Stimulated activated CD8-positive, alpha-beta memory T cell treated with anti-CD3 and anti-CD28 coated beads, Interleukin-15, amount 100 ng/mL, for 1 hour (primary cell): ENCODE measurements around the gene ABCC4.
"Not testable (repeated sequence)": the region's sequence is repeated elsewhere in the genome, so short reads cannot be mapped to it uniquely, and the experiment has no call there.

Experiments used
- DNase-seq: peaks from one replicate; pipeline ENCODE4 v3.0.0-alpha.2; 2020; ENCODE audit warnings: low read depth

Gene ABCC4

GRCh38 chr13:95226932-95227695 lies 74.1 kb downstream of the ABCC4 start:
- DNase-seq, result no peak

DNA sequence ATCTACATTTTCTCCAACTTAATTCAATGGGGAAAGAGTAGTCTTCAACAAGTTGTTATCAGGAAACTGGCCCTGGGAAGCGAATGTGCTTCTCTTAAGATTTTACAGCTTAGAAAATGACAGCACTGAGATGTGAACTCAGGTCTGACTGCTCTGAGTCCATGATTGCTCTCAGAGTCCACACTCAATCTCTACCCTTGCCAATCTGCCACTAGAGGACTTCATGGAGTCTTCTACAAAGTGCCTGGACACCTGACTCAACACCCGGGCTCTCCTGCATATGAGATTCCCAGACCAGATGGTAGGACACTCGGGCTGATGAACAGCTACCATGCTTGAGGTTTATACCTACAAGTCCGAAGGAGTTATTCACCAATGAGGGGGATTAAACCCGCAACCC lies 74.8 kb downstream of the ABCC4 start:
- no peak for DNase-seq

DNA sequence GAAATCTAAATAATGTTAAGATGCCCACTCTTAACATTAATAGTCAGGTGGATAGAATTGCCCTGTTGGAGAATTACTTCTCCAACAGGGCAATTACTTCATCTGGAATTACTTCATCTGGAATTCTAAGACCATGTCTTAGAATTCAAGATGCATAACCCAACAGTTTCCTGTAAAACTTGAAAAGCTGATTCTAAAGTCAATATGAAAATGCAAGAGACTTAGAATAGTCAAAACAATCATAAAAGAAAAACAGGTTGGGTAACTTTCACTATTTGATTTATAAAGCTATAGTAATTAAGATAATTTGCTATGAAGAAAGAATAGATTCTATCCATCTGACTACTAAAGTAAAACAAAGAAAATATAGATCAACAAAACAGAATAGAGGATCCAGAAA lies 75.2 kb downstream of the ABCC4 start:
- DNase-seq, result no peak

DNA sequence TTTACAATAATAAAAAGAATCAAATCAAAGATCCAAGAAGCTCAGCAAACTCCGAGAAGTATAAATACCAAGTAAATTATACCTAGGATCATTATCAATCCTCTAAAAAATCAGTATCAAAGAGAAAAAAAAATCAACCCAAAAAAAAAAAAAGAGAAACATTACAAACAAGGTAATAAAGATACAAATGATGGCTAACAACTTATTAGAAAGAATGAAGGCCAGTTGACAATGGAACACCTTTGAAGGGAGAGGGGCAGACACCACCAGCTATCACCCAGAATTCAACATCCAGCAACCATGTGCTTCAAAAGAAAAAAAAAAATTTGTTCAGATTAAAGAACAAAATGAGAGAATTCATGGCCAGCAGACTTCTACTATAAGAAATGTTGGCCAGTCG lies 77.2 kb downstream of the ABCC4 start:
- no peak for DNase-seq

GRCh38 chr13:95222733-95223018 lies 78.6 kb downstream of the ABCC4 start:
- DNase-seq, result no peak

GRCh38 chr13:95221971-95222732 lies 79.1 kb downstream of the ABCC4 start:
- no peak for DNase-seq

DNA sequence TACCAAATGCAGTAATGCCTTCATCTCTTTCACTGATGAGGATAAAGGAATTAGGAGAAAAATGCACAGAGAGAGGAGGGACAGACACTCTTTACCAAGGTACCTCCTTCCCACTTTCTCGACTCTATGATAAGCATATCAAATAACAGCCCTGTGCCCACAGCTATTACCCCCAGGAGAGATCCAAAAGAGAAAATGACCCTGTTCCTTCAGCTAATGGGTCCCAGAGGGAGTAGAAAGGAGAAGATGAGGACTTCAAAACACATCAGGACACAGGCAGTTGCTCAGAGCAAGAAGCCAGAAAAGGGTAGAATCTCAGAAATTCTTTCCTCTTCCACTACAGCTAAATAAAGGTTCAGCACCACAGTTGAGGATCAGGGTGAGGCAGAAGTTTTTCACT lies 80.6 kb downstream of the ABCC4 start:
- no peak for DNase-seq

DNA sequence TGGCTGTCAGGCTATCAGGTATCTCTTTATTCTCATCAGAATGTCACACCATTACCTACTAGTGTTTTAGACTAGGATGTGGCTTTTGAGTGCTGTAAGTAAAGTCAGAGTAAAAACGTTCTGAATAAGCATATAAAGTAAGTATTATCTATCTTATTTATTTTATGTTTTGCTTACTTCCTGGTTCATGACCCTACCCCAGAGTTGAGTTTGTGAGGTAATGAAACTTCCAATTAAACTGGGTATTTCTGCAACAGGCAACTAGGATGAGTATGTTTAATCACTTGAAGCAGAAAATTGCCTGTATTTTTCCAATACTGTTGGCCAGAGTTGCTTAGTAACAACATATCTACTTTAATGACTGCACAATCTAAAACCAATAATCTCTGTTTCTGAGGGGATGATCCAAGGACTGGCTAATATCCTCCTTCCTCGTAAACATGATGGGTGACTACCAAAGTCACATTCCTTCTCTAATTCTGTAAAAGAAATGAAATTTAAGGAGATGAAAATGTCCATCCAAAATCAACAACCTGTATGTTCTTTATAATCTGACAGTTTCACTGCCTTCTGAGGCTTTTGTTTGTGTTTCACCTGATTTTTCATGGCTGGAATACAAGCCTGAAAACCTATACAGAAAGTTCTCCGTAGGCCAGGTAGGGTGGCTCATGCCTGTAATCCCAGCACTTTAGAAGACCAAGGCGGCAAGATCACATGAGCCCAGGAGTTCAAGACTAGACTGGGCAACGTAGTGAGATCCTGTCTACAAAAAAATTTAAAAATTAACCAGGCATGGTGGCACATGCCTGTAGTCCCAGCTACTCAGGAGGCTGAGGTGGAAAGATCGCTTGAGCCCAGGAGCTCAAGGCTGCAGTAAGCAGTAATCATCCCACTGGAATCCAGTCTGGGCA lies 83.1 kb downstream of the ABCC4 start:
- DNase-seq, result no peak

- DNase-seq, result no peak
These were observed 85.1 kb downstream of the ABCC4 start for GRCh38 chr13:95216182-95216581.

DNA sequence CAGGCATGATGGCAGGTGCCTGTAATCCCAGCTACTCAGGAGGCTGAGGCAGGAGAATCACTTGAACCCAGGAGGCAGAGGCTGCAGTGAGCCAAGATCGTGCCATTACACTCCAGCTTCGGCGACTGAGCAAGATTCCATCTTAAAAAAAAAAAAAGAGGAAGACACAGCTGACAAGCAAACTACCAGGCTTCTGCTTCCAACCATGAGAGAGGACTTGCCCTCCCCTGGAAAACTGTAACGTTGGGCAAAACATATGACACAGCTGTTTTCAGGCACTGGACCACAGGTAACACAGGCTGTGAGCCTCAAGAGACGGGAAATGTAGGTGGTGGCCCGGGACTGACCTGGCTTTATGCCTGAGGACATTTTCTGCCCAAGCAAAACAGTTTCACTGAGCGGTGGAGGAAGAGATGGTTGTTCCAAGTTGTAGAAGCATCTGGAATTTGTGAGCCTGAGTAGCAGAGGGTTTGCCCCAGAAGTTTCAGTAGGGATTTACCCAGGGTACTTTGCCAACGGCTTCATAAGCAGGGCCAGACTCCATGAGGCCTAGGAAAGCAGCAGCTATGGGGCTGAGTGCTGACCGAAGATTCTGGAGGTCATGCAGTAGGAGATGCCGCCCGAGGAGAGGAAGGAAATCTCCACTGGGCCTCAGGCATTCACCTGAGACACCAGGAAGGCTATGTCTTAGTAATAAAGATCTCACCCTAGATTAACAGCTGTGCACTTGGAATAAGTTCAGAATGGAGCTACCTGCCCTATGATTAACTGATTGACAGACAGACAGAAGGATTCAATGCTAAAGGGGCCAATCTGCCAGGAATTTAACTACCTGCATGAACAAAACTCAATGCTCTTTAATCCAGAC lies 88.0 kb downstream of the ABCC4 start:
- DNase-seq, result no peak

GRCh38 chr13:95209109-95209508 lies 92.1 kb downstream of the ABCC4 start:
- no peak for DNase-seq

GRCh38 chr13:95207769-95208366 lies 93.4 kb downstream of the ABCC4 start:
- no peak for DNase-seq

GRCh38 chr13:95206116-95206515 lies 95.1 kb downstream of the ABCC4 start:
- no peak for DNase-seq

DNA sequence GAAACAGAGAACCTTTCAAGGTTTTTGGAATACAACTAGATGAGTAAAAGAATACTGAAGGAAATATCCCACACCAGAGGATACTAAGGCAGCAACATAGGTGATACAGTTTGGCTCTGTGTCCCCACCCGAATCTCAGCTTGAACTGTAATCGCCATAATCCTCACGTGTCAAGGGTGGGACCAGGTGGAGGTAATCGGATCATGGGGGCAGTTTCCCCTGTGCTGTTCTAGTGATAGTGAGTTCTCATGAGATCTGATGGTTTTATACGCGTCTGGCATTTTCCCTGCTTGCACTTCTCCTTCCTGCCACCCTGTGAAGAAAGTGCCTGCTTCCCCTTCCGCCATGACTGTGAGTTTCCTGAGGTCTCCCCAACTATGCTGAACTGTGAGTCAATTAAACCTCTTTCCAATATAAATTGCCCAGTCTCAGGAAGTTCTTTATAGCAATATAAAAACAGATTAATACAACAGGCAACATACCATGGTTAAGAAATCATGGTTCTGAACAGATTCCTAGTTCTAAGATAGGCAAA lies 97.0 kb downstream of the ABCC4 start:
- DNase-seq, result no peak

GRCh38 chr13:95201814-95202651 lies 99.2 kb downstream of the ABCC4 start:
- no peak for DNase-seq

GRCh38 chr13:95200386-95200957 lies 100.8 kb downstream of the ABCC4 start:
- DNase-seq, result not testable (repeated sequence)

DNA sequence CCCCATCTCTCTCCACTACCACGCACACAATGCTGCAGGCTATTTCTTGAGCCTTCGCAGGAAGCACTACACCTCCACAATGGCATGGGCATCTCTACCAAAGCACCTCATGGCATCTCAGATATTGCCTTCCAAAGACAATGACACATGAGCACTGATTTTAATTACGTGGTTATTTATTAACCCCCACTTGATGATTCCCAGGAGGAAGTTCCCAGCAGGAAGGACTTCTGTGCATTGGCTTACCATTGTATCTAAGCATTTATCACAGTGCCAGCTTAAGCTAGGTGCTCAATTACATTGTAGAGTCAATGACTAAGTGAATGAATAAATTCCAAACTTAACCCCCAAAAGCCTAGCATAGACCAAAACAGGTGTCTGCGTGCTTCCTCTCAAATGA lies 101.4 kb downstream of the ABCC4 start:
- DNase-seq, result no peak

- DNase-seq, result not testable (repeated sequence)
These were observed 102.6 kb downstream of the ABCC4 start for GRCh38 chr13:95198606-95199005.

- no peak for DNase-seq
These were observed 103.7 kb downstream of the ABCC4 start for GRCh38 chr13:95197548-95197947.

DNA sequence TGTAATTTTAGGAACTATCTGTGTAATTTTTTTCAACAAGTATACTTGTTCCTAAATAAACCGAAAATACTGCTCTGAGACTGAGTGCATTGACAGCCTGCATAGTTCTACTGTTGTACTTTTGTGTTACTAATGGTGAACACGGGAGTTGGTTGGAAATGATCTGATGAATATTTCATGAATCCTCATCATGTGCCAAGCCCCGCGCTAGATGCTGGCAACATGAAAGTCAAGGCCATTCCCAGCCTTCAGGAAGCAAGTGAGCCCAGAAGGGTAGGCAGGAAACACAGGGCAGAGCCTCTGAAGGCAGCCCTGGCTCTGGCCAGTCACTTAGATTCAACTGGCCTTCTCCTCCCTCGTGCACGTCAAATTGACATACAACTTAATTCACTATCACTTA lies 106.1 kb downstream of the ABCC4 start:
- DNase-seq, result no peak
